NT2/D1 (cell line): ENCODE results near the gene ZBTB16.

Experiments used
- SUZ12 ChIP-seq: IDR thresholded peaks from 2 replicates; pipeline ENCODE4 v1.6.1; 2011; ENCODE audit not compliant: insufficient read length, insufficient read depth; ENCODE audit errors: extremely low read depth
- ZNF274 ChIP-seq: IDR thresholded peaks from 2 replicates; pipeline ENCODE4 v1.6.1; 2011; ENCODE audit warnings: mild to moderate bottlenecking, low read depth, low read length

DNA sequence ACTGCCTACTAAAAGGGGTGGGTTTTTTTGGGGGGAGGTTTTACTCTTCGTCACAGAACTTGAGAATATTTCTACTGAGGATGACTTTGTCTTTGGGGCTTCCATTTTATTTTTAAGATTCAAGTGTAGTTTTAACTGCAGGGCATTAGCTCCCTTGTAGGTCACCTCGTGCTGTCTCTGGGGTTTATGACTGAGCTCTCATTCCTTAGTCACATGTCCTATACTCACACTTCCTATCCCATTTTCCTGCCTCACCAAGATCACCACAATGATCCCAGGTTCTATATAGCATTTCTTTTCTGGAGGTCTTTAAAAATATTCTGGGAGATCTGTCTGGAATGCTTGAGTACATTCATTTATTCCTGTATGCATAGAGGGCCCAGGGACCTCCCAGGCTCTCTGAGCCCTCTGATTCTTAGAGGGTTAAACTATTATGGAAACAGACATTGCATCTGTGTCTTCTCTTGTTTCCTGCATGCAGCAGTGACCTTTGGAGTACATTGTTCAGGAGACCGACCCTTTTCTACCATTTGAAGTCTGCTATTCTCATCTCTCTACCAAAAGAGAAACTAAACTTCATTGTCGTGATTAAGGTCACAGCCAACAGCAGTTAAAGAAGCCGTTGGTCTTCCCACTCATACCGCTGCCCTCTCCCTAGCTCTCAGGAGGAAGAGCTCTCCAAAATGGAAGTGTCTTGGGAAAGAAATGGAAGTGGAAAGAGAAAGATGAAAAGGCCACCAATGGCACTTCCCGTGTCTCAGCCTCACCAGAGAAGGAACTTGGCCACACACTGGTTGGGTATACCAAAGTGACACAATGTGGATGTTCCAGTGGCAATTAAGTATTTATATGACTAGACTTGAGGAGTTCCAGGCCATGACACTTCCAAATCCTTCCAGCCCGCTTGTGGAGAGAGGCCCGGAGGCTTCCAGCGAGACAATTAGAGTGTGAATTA, 77.5 kb downstream of the ZBTB16 start:
- TF ChIP-seq ZNF274 (no peak), SUZ12 (no peak)
